Esophagus muscularis mucosa (tissue), 4 donors: ENCODE measurements around the gene LRIG2. TPM values are rescaled to one million over a fixed set of nuclear protein-coding genes. Genes with fewer than 3 reads are reported as not detected.
A peak's percentile ranks its signal among the peaks of the same experiment; 100 is the strongest.

Experiments used
- DNase-seq: peaks from one replicate; pipeline ENCODE4 v3.0.0-alpha.2; 2017; ENCODE audit errors: extremely low spot score
- H3K27ac ChIP-seq, 4 donors: fragments of 200-600 bp; sonication (generic); replicated peaks in 1 of 4; 1 replicate in 3 of 4; 2 replicates in 1 of 4; pipeline ENCODE4 v1.5.1; 2016 to 2019; ENCODE audit warnings: mild to moderate bottlenecking in 1 of 4
- H3K27me3 ChIP-seq, 4 donors: fragments of 200-600 bp; sonication (generic); one replicate each; pipeline versions ENCODE4 v1.5.1 to v1.6.0; 2016 to 2019
- H3K36me3 ChIP-seq, 4 donors: fragments of 200-600 bp; sonication (generic); one replicate each; pipeline ENCODE4 v1.5.1; 2016 to 2019
- H3K4me1 ChIP-seq, 4 donors: fragments of 200-600 bp; sonication (generic); one replicate each; pipeline ENCODE4 v1.5.1; 2016 to 2019
- H3K4me3 ChIP-seq, 4 donors: fragments of 200-600 bp; sonication (generic); 1 replicate in 2 of 4; 2 replicates in 2 of 4; pipeline ENCODE4 v1.5.1; 2016 to 2019; ENCODE audit warnings: mild to moderate bottlenecking in 4 of 4, moderate library complexity in 1 of 4
- H3K9me3 ChIP-seq, 4 donors: fragments of 200-600 bp; sonication (generic); 1 replicate in 3 of 4; 2 replicates in 1 of 4; pipeline ENCODE4 v1.5.1; 2016 to 2019
- EP300 ChIP-seq: sonication (generic); formaldehyde crosslinking; IDR thresholded peaks from one replicate; pipeline ENCODE4 v1.6.1; 2017; ENCODE audit warnings: antibody characterized with exemption
- POLR2A ChIP-seq: fragments of 450-650 bp; IDR thresholded peaks from one replicate; pipeline ENCODE4 v1.6.1; 2017; ENCODE audit warnings: antibody characterized with exemption, moderate library complexity, mild to moderate bottlenecking, low read depth
- POLR2AphosphoS5 ChIP-seq, 2 donors: sonication (generic); formaldehyde crosslinking; IDR thresholded peaks; one replicate each; pipeline ENCODE4 v1.6.1; 2017; ENCODE audit warnings: antibody characterized with exemption in 2 of 2
- WGBS: methylation state at CpG from one replicate; pipeline ENCODE4 v1.1.5; 2018; 5-methylcytosine and 5-hydroxymethylcytosine counted together
- intact Hi-C: fragments of 100-400 bp; cut with DNase I; formaldehyde crosslinking; loops from one replicate; pipeline ENCODE4 v1.15.1; 2023
- total RNA-seq, 4 donors: library from RNA; depleted of rRNA; stranded (reverse); fragments of >200 nt; gene quantifications; one replicate each; pipeline versions ENCODE4 v1.1.0 to v1.2.1, GENCODE V29; 2016
- TF ChIP-seq, protein P1 (sequence below), 3 experiments: fragments of 200-600 bp in 2 of 3; fragments of 450-650 bp in 1 of 3; sonication (generic) in 2 of 3; IDR thresholded peaks; one replicate each; pipeline ENCODE4 v1.5.1; 2017 to 2019; ENCODE audit warnings: antibody characterized with exemption in 3 of 3, mild to moderate bottlenecking in 2 of 3, moderate library complexity in 1 of 3

The LRIG2 gene
- total RNA-seq, 4 donors from 2014 or later, result 8.9 to 13.9 (median 11.3) TPM

- Histone ChIP-seq H3K4me3 (no peak overlapping the region), H3K27ac (peak overlapping the region in 1 of 4 donors; percentile 32), H3K4me1 (peaks cover 8 to 45% (median 40%) of the 10 kb centered on the region in 4 donors), H3K9me3 (no peaks in the 10 kb centered on the region), H3K27me3 (no peaks in the 10 kb centered on the region), H3K36me3 (no peaks in the 10 kb centered on the region)
- 89% methylated on average over 1 of the region's 1 CpG for WGBS
- no peak for DNase-seq
- TF ChIP-seq EP300 (no peak), POLR2AphosphoS5 (IDR thresholded peaks at IDR 0.05) (no peak), POLR2A (no peak)
- TF ChIP-seq, protein P1, sequence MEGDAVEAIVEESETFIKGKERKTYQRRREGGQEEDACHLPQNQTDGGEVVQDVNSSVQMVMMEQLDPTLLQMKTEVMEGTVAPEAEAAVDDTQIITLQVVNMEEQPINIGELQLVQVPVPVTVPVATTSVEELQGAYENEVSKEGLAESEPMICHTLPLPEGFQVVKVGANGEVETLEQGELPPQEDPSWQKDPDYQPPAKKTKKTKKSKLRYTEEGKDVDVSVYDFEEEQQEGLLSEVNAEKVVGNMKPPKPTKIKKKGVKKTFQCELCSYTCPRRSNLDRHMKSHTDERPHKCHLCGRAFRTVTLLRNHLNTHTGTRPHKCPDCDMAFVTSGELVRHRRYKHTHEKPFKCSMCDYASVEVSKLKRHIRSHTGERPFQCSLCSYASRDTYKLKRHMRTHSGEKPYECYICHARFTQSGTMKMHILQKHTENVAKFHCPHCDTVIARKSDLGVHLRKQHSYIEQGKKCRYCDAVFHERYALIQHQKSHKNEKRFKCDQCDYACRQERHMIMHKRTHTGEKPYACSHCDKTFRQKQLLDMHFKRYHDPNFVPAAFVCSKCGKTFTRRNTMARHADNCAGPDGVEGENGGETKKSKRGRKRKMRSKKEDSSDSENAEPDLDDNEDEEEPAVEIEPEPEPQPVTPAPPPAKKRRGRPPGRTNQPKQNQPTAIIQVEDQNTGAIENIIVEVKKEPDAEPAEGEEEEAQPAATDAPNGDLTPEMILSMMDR (IDR thresholded peaks at IDR 0.05), result no peak
- intact Hi-C loops, result loop anchor here (1.0 kb wide), 1 partner anchor 538 kb away; no protein-coding TSS in a partner anchor
These were observed 67.2 kb downstream of the LRIG2 start for GRCh38 chr1:113140176-113140575.

GRCh38 chr1:113140588-113141446, 67.8 kb downstream of the LRIG2 start:
- 43% methylated on average over 13 of the region's 13 CpGs for WGBS
- no peak for DNase-seq
- Histone ChIP-seq H3K4me1 (peaks cover 8 to 45% (median 40%) of the 10 kb centered on the region in 4 donors), H3K4me3 (peak overlapping the region; percentile 1 to 26 (median 8)), H3K27me3 (no peaks in the 10 kb centered on the region), H3K36me3 (no peaks in the 10 kb centered on the region), H3K27ac (peak overlapping the region in 1 of 4 donors; percentile 32), H3K9me3 (no peaks in the 10 kb centered on the region)
- no peak for TF ChIP-seq POLR2AphosphoS5 (IDR thresholded peaks at IDR 0.05)
- TF ChIP-seq EP300, result no peak
- TF ChIP-seq, protein P1 (IDR thresholded peaks at IDR 0.05), result peak; percentile 69 to 87 (median 82)
- intact Hi-C loops, result loop anchor here (1.0 kb wide), 1 partner anchor 537 kb away; no protein-coding TSS in a partner anchor

- Histone ChIP-seq H3K27ac (peak overlapping the region in 1 of 4 donors; percentile 15), H3K4me3 (no peak overlapping the region), H3K36me3 (no peaks in the 10 kb centered on the region), H3K27me3 (no peaks in the 10 kb centered on the region), H3K4me1 (peaks cover 8 to 37% (median 34%) of the 10 kb centered on the region in 4 donors), H3K9me3 (no peaks in the 10 kb centered on the region)
- TF ChIP-seq EP300, result no peak
- TF ChIP-seq, protein P1 (IDR thresholded peaks at IDR 0.05), result no peak
- intact Hi-C loops, result no loop called here
- 85% methylated on average over 4 of the region's 4 CpGs for WGBS
- DNase-seq, result no peak
These were observed 68.9 kb downstream of the LRIG2 start for GRCh38 chr1:113141650-113142473.

GRCh38 chr1:113142791-113143190, 69.8 kb downstream of the LRIG2 start:
- Histone ChIP-seq H3K27me3 (no peaks in the 10 kb centered on the region), H3K4me3 (no peak overlapping the region), H3K9me3 (no peaks in the 10 kb centered on the region), H3K4me1 (peaks cover 8 to 31% (median 31%) of the 10 kb centered on the region in 4 donors), H3K36me3 (no peaks in the 10 kb centered on the region), H3K27ac (no peak overlapping the region)
- no peak for DNase-seq
- WGBS, result 7% methylated on average over 1 of the region's 1 CpG
- intact Hi-C loops, result no loop called here
- TF ChIP-seq POLR2AphosphoS5 (IDR thresholded peaks at IDR 0.05) (no peak), EP300 (no peak), POLR2A (no peak)
- TF ChIP-seq, protein P1 (IDR thresholded peaks at IDR 0.05), result no peak
